Amygdala (tissue), 56 donors: Measurements from ENCODE around the gene USP40.

Experiments used
- DNase-seq, 56 donors: peaks; one replicate each; lab custom pipeline; 2025; lab: John Stamatoyannopoulos, UW

Gene USP40

GRCh38 chr2:233556881-233557736 lies 9.5 kb downstream of the USP40 start:
- peak in 1 of 56 donors; percentile 5 for DNase-seq

GRCh38 chr2:233553366-233553765 lies 13.2 kb downstream of the USP40 start:
- DNase-seq = no peak

DNA sequence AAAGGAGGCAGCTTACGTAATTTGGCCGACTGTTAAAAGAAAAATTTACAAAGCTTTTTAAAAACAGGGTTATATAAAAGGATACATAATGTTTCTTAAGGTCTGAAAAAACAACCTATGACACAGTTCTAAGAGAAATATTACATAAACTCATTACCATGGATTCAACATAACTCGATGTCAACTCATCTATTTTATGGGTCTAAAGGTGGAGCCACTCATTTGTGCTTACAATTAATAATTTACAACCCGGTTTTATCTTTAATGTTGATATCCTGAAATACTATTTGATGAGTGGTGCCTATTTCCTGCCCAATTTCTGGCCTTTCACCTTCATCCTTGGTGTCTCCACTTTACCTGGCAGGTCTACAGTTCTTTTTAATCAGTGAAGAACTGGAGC lies 15.1 kb downstream of the USP40 start:
- no peak for DNase-seq

DNA sequence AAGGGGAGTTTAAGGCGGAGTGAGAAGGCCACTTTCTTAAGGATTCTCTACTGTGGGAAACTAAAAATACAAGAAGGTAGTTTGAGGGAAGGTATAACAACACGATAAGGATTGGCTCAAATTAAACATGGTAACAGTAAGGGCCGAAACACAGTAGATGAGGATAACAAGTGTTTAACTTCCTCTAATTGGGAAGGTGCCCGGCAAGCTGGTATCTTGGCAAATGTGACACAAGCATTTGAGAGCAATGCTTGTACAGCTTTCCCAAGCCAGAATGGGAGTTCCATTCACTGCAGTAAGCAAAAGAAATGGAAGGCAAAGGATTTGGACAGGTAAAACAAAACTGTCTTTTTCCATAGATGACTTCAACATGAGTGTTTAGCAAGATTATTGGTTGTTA lies 19.8 kb downstream of the USP40 start:
- no peak for DNase-seq

- no peak for DNase-seq
Measured at GRCh38 chr2:233546101-233546500, 20.5 kb downstream of the USP40 start.

DNA sequence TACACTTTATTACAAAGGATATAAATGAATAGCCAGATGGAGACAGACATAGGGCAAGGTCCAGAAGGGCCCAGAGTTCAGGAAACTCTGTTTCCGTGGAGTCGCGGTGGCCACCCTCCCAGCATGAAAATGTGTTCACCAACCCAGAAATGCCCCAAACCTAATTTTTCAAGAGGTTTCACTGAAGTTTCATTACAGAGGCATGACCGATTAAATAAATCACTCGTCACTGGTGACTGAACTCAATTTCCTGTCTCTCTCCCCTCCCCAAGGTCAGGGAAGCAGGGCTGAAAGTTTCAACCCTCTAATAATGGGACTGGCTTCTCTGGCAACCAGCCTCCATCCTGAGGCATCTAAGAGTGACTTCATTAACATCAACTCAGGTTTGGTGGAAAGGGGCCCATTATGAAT lies 22.4 kb downstream of the USP40 start:
- no peak for DNase-seq

- DNase-seq = no peak
Measured at GRCh38 chr2:233542507-233542906, 24.1 kb downstream of the USP40 start.

DNA sequence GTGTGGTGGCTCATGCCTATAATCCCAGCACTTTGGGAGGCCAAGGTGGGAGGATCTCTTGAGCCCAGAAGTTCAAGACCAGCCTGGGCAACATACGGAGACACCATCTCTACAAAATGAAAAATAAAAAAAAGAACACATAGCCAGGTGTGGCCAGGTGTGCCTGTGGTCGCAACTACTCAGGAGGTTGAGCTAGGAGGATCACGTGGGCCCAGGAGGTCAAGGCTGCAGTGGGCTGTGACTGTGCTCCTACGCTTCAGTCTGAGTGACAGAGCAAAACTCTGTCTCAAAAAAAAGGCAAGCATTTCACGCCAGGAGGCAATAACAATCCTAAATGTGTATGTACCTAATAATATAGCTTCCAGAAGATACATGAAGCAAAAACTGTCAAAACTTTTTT lies 27.8 kb downstream of the USP40 start:
- DNase-seq = no peak

DNA sequence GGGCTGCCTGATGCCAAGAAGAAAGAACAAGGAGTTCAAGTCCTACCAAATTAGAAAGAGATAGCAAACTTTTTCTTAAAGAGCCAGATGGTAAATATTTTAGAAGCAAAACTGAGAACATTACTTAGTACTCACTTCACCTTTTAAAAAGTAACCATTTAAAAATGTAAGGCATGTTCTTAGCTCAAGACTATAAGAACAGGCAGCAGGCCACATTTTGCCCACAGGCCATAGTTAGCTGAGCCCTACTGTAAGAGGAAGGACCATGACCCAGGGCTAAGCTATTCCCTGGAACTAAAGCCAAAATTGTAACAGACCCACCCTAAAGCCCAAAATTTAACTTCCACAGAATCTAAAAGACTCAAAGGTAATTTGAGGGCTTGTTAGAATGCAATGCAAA lies 31.3 kb downstream of the USP40 start:
- DNase-seq = no peak

DNA sequence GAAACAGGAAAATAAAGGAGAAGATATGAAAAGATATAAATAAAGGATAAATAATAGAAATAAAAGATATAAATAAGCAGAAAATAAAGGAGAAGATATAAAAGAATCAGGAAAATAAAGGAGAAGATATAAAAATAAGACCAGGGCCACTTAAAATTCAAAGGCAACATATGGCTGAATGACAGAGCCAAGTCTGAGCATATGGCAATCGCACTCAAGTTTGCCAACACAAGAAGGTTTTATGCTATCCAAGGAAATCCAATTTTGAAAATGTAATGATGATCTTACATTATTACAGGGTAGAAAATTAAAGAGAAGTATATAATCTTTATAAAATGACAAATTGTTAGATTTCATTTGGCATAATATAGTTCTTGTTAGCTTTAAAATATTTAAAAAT lies 33.6 kb downstream of the USP40 start:
- no peak for DNase-seq

DNA sequence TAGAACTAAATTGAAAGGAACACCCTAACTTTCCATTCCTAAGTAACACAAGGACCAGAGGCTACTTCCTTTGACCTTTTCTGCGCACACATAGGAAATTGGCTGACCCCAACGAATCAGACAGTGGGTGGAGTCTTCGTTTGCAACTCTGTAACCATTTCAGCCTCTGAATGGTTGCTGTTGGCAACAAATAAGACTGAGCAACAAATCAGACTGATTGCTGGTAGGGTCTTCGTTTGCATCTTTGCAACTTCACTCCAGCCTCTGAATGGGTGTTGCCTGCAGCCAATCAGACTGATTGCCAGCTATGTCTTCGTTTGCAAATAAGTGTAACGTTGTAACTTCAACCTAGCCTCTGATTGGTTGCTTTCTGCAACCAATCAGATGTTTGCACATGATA lies 34.6 kb downstream of the USP40 start:
- no peak for DNase-seq

DNA sequence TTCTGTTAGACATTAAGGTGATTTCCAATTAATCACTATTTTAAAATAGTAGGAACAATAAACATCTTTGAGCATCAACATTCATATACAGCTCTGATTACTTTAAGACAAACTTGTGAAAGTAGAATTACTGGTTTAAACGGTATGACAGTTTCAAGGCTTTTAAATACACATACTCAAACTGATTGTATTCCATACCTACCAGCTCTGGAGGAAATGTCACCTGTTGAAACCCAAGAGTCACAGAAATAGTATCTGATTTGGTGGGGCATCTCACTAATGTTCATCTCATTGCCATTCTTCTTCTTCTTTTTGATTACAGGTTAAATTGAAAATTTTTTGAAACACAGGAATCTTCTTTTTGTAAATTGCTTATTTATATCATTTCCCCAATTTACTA lies 36.2 kb downstream of the USP40 start:
- no peak for DNase-seq

DNA sequence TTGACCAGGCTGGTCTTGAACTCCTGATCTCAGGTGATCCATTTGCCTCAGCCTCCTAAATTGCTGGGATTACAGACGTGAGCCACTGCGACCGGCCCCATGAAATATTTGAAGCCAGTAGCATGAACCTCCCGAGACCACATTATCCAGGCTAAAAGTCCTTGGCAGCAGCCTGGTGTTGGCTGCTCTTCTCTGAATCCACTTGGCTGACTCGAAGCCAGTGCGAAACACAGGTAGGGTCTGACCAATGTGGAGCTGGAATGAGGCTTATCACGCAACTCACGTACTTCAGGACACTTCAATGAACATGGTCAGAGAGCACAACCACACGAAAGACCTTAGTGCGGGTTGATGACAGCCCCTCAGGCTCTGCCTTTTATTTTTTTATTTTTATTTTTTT lies 38.4 kb downstream of the USP40 start:
- DNase-seq = no peak

DNA sequence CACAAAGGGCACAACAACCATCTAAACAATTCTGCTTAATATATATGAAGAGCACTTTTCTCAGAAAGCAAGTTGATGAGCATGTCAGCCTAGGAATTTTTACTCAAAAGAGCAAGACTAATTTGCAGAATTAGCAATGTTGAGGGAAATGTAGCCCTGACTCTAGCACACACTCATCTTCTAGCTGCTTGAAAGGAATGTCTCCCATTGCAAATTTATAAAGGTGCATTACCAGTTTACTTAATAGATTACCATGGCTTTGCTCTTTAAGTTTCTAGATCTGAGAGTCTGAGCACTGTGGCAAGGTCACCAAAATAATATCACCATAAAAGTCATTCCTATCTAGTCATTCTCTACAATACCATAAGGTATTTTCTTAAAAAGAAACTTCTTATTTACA lies 40.8 kb downstream of the USP40 start:
- DNase-seq = no peak

- DNase-seq = no peak
Measured at GRCh38 chr2:233519787-233520611, 46.6 kb downstream of the USP40 start.

DNA sequence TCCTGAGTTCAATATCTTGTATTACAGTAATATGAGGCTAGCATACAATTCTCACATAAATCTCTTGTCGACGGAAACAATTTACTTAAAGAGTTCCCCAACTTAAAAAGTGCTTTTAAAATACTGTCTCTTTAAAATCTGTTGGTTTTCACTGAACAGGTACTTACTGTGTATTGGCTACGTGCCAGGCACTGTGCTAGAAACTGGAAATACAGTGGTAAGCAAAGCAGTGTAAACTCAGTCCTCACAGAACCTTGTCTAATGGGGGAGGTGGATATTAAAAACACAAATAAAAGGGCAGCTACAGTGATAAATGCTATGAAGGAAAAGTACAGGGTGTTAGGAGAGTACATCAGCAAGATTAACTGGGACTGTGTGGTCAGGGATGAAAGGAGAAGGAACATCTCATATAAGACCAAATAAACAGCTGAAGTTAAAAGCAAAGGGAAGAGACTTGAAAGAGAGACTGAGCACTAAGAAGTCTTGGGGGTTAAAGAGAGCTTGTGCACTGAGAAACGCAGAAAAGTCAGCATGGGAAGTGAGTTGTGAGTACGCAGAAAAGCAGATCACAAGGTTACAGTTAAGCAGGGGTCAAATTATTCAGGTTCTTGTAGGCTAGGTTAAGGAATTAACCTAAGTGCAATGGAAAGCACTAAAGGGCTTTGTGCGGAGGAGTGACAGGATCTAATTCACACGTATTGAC lies 52.5 kb downstream of the USP40 start:
- no peak for DNase-seq

DNA sequence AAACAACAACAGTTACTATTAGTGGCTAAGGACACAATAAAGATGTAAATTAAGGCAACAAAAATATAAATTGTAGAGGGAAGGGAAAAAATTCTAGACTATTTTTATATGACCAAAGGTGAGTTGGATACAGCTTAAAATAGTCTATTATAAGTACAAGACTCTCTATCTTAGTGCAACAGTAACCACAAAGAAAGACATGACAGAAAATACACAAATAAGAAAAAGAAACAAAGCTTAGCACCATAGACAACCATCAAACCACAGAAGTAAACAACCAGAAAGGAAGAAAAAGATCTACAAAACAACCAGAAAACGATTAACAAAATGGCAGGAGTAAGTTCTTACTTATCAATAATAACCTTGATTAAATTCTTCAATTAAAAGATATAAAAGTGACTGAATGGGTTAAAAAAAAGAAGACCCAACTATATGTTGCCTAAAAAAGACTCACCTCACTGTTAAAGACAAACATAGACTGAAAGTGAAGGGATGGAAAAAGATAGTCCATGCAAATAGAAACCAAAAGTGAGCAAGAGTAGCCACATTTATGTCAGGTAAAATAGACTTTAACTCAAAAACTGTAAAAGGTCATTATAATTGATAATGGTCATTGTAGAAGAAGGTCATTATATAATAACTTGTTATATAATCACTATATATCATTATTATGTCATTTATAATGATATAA lies 62.5 kb downstream of the USP40 start:
- no peak for DNase-seq

DNA sequence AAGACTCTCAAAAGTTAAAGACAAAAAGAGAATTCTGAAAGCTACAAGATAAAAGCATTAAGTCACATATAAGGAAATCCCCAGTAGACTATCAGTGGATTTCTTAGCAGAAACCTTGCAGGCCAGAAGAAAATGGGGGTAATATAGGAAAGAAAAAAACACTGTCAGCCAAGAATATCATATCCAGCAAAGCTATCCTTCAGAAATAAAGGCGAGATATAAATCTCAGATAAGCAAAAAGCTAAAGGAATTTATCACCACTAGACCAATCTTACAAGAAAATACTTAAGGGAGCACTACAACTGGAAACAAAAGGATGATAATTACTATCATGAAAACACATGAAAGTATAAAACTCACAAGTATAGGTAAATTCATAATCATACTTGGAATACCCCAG lies 63.1 kb downstream of the USP40 start:
- no peak for DNase-seq

GRCh38 chr2:233501198-233502076 lies 65.1 kb downstream of the USP40 start:
- peak in 4 of 56 donors; percentile 6 to 19 (median 12) for DNase-seq

GRCh38 chr2:233499928-233500327 lies 66.7 kb downstream of the USP40 start:
- DNase-seq = no peak
